HG03095 (cell line): ENCODE data around the gene ADCYAP1R1.

ENCODE experiments used
- ATAC-seq: cut with Tn5 transposase; IDR thresholded peaks from one replicate; pipeline ENCODE4 v1.9.1; 2021; ENCODE audit warnings: moderate library complexity; ENCODE audit not compliant: unreplicated experiment

Gene ADCYAP1R1

DNA sequence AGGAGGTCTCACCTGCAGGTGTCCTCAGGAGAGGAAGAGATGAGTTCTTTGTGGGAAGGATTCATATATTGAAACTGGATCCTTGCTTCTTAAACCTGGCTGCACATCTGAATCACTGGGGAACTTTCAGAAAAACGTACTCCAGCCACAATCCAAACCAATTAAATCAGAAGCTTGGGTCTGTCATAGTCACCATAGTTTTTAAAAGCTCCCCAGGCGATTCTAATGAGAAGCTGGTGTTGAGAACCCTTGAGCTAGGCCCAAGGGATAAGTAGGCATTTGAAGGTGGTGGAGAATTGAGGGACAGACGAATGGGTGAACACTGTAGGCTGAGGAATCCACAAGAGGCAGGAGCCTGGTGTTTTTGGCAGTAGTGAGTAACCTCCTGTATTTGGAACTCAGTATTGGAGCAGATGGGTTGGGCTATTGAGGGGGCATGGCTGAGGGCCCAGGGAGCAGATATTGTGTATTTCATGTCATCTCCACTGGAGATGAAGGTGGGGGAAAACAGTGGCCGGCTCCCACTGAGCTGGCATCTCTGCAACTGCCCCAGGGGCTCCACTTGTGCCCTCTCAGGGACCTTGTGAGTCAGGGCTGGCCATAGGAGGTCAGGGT lies 14.5 kb downstream of the ADCYAP1R1 start:
- ATAC-seq = no peak

DNA sequence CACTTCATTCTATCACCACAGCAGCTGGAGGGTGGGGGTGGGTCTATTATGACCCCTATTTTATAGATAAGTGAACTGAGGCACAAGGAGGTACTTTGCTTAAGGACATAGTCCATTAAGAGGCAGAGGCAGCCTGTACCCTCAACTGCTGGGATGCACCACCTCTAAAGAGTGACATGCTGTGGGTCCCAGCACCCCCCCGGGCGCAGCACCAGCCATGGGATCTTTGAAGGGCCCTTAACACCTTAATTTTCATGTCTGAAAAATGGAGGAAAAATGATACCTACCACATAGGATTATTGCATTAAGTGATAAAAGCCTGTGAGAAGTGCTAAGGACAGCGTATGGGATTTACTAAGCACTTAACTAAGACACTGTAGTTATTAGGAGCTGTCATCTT lies 15.4 kb downstream of the ADCYAP1R1 start:
- ATAC-seq = no peak

DNA sequence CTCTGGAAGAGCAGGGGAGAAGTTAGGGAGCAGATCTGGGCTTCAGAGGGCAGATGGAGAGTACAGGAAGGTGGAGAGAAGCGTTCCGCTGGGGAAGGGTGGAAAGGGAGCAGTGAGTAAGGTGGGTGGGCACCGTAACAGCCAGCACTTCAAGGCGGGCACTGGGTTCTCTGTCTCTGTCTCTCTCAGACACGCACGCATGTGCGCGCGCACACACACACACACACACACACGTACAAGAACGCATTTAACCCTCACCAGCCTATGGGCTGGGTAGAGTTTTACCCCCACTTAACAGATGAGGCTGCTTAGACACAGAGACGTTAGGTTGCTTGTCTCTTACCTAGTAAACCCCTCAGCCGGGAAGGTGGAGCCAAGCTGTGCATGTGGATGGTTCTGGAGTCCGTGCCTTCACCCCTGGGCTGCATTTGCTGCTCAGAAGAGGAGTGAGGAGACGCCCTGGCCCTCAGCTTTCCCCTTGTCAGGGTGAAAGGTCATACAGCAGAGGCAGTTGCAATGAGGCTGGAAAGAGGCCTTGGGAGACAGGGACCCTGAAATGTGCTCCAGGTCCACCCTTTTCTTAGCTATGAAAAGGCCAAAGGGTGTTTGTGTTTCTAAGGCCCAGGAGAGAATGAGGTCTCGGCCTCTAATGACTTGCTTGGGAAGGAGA lies 16.0 kb downstream of the ADCYAP1R1 start:
- no peak for ATAC-seq

DNA sequence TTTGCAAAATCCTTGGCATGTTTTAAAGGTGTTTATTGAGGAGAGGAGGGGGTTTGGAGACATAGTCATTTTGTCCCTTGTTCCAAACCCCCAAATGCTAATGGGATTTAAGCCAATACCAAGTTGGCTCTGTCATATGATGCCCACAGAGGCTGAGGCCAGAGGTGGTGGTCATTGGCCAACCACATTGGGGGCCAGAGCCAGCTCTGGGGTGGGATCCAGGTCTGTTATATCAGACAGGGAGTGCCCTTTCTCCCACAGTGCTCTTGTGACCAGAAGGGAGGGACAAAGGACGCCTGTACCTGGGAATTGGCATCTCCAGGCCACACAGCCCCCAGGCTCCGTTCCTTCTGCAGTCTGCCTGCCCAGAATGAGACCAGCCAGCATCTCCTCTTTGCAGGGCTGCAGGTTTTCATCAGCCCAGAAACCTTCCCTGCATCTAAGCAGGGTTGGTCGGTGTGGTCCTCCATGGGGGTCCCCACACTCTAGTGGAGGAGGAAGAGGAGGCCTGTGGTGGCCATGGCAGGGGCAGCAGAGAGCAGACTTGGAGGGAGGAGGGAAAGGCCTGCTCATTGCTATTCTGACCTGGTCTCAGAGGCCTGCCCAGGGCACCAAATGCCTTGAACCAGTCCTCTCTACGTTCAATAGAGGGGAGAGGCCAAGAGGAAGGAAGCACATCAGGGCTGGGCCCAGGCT lies 17.9 kb downstream of the ADCYAP1R1 start:
- no peak for ATAC-seq

DNA sequence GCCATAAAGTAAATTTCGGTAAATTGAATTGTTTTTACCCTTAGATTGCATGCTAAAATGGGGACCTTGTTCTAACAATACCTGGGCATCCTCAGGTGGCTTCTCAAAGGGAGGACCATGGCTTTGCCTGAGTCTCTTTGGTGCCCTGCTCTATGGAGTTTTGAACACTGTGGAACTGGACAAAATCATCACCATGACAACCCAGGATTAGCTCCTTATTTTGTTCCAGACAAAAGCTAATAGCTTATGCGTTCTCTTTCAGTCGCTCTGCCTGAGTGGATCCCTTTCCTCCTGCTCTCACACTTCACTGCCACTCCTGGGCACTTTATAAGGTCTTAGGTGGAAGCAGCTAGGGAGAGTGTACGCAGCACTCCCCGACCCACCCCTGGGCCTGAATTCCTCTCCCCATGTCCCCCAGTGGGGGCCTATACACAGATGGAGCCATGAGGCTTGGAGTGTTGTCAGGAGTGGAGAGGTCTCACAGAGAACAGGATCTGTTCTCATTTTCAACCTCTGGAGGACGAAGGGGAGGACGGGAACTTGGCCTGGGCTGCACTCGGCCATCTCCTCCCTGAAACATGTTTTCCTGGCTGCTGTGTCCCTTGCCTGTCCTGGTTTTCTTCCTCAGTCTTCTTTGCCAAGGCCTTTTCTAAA lies 19.0 kb downstream of the ADCYAP1R1 start:
- ATAC-seq = no peak

DNA sequence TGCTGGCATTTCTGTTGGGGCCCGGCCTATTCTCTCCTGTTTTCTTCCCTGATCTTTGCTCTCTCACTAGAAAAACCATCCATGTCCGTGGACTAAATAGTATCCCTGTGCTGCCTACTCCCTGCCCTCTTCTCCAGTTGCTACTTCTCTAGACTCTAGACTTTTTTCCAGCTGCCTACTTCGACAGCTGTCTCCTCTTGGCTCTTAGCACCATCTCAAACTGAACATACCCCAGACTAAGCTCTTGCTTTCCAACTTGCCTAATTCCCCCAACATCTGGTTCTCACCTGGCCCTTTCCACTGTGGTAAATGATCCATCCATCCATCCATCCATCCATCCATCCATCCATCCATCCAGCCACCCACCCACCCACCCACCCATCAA lies 19.5 kb downstream of the ADCYAP1R1 start:
- no peak for ATAC-seq

DNA sequence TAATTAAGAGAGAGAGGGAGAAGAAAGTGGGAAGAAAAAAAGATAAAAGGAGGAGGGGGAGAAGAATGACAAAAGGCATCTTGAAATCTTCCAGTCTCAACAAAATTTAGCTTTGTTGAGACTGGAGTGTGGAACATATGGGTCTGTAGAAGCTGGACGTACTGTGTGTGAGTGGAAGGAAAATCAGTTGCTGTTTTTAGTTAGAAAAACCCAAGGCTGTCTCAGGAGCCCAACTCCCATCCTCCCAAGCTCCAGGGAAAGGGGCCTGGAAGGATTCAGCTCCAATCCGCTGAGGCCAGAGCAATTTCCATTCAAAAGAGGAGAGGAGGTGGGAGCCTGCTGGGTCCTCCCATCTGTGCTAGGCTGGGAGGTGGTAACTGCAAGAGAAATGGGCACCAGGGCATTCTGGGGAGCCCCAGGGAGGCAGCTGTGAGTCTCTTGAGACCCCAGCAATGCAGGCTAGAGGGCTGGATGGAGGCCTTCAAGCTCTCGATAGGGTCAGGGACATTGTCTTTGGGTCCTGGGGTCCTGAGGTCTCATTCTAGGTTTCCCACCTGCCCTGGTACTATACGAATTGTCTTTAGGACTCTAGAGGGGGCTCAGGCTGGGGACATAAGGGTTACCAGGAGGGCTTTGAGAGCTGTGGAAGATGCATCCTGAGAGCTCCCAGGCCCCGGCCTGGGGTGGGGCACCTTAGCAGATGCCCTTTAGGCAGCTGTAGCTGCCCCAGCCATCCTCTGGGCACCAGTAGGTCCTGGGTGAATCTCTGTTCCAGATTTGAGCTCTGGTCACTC lies 21.4 kb downstream of the ADCYAP1R1 start:
- ATAC-seq = no peak

- no peak for ATAC-seq
Observed at GRCh38 chr7:31074120-31074383, 21.9 kb downstream of the ADCYAP1R1 start.

GRCh38 chr7:31074403-31075085 lies 22.4 kb downstream of the ADCYAP1R1 start:
- no peak for ATAC-seq

DNA sequence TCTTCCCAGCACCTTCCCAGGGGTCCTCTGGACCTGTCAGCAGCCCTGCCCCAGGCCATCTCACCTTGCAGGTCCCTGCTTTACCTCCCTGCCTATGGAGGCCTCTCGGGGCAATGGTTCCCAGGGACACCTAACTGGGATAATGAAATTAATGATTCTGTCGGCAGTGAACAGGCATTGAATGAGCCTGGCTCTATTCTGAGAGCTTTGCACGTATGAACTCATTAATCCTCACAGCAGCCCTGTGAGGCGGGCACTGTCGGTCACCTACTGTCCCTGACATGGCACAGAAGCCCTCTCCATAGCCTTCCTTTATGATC lies 22.9 kb downstream of the ADCYAP1R1 start:
- ATAC-seq = no peak

GRCh38 chr7:31076051-31076450 lies 23.9 kb downstream of the ADCYAP1R1 start:
- no peak for ATAC-seq

DNA sequence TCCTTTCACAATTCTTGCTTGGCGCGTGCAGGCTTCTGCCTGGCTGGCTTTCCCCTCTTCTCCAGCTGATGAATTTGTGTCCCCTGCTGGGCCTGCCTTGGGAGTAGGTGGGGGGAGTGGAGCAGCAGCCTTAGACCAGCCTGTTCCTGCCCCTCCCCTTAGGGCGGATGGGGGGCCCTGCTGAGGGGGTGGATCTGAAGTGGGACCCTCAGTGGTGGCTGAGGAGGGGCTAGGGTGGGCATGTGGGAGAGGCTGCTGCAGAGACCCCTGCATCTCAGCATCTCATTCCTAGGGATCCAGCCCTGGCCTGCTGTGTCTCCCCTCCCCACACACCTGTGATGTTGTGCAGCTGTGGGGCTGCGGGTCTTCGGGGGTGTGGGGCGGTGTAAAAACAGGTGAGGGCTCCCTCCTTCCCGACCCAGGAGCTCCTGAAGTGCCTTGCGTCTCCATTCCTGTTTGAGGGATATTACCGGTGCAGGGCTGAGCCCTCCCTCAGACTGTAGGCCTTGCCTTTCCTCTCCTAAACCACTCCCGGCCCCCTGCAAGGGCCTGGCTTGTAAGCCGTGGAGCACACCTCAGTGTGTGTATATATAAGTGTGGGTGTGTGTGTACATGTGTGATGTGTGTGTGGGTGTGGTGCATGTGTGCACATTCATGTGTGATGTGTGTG lies 24.7 kb downstream of the ADCYAP1R1 start:
- no peak for ATAC-seq

DNA sequence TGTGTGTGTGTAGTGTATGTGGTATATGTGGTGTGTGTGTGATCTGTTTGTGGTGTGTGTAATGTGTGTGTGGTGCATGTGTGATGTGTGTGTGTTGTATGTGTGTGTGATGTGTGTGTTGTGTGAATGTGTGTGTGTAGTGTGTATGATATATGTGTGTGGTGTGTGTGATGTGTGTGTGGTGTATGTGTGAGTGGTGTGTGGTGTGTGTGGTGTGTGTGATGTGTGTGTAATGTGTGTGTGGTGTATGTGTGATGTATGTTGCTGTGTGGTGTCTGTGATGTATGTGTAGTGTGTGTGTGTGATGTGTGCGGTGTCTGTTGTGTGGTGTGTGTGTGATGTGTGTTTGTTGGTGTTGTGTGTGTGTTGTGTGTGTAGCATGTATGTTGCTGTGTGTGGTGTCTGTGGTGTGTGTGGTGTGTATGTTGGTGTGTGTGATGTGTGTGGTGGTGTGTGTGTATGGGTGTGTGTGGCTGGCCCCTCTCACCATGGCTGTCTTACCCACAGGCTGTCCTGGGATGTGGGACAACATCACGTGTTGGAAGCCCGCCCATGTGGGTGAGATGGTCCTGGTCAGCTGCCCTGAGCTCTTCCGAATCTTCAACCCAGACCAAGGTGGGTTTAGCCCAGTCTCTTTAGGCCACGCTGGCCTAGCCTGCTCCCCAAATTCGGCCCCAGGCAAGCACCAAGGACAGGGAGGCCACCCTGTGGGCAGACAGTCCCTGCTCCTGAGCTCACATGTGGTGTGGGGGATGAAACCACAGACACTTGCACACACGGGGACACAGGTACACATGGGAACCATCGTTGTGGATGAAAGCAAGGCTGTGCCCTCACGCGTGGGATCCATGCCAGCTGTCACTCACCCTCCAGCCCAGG lies 25.6 kb downstream of the ADCYAP1R1 start:
- no peak for ATAC-seq

- no peak for ATAC-seq
Observed at GRCh38 chr7:31078363-31078990, 26.4 kb downstream of the ADCYAP1R1 start.

GRCh38 chr7:31079126-31079823 lies 27.2 kb downstream of the ADCYAP1R1 start:
- no peak for ATAC-seq

DNA sequence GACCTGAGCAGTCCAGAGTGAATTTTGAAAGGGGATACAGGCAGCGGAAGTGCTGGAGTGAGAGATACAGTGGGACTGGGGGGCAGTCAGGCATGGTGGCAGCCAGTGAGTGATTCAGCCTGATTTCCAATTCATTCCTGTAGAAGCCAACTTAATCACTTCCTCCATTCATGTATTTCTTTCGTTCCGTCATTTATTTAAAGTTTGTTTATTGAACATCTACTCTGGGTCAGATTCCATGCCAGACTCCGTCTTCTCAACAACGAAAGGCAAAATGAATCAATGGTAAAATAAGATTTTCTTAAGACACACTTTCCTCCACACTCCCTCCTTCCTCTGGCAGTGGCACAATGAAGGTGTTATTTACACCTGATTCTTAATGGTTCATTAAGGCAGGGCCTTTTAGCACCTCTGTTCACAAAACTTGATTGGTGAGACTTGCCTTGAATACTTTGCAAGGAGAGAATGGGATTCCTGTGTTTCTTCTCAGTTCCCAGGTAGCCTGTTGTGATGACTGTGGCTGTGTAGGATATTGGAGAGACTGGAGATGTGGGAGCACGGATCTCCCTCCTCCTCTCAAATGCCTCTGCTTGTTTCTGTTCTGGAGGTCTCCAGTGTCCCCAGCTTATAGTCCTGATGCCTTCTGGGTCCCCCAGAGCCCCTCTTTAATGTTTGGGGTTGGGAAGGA lies 27.9 kb downstream of the ADCYAP1R1 start:
- ATAC-seq = no peak

- ATAC-seq = no peak
Observed at GRCh38 chr7:31080763-31081162, 28.7 kb downstream of the ADCYAP1R1 start.

GRCh38 chr7:31082017-31082416 lies 29.9 kb downstream of the ADCYAP1R1 start:
- no peak for ATAC-seq
